HT1080 (cell line): ENCODE measurements around the gene AQP7. TPM values are rescaled to one million over a fixed set of nuclear protein-coding genes. Genes with fewer than 3 reads are reported as not detected.

Source experiments
- small RNA-seq: library from RNA; depleted of rRNA; stranded (forward); fragments of <200 nt; gene quantifications from one replicate; pipeline ENCODE3, GENCODE V24; 2014
- total RNA-seq: library from RNA; depleted of rRNA; stranded (reverse); fragments of >200 nt; shearing (Covaris generic); gene quantifications from 2 replicates; pipeline ENCODE4 v1.2.3, GENCODE V29; 2014; rRNA removed

AQP7 gene
- total RNA-seq, 1 experiment from 2014 or later, result not detected

Small RNA genes within 50 kb of the gene (small RNA-seq; reads per million reads assigned to genes)
- gene AL356218.2 (not detected), gene RF00019 (not detected)

Other genes with a start within 250 kb of the AQP7 start
- gene B4GALT1, start 235.2 kb downstream of the AQP7 start, total RNA-seq, result 14.5 and 23.6 TPM in 2 replicates
- not detected in 2 replicates for gene SPINK4, start 162.4 kb downstream of the AQP7 start, total RNA-seq
- 63.3 and 65.7 TPM in 2 replicates for gene BAG1, start 137.9 kb downstream of the AQP7 start, total RNA-seq
- 86.5 and 87.5 TPM in 2 replicates for gene CHMP5, start 137.5 kb downstream of the AQP7 start, total RNA-seq
- 21.5 and 28.2 TPM in 2 replicates for gene NFX1, start 112.1 kb downstream of the AQP7 start, total RNA-seq
- gene AQP3, start 45.0 kb upstream of the AQP7 start, total RNA-seq, result 0.17 and 1.5 TPM in 2 replicates
- gene NOL6, start 71.4 kb upstream of the AQP7 start, total RNA-seq, result 107 and 110 TPM in 2 replicates
- gene ANKRD18B, start 121.7 kb upstream of the AQP7 start, total RNA-seq, result 3.7 and 15.0 TPM in 2 replicates